Measurements from ENCODE around the gene IDE. TPM values are rescaled to one million over a fixed set of nuclear protein-coding genes. Genes with fewer than 3 reads are reported as not detected.

IDE gene
- total and polyA plus RNA-seq, 2 of the 13 experiments (the other 11 are each of a cell fraction or from before 2014, with no cell fraction given) = 16.1 to 52.1 TPM

- TF ChIP-seq ARID4A (CRISPR knock-in tag; IDR thresholded peaks at IDR 0.05; ENCODE audit: borderline replicate concordance) = peak; percentile 99
- TF ChIP-seq ZNF564 (CRISPR knock-in tag; IDR thresholded peaks at IDR 0.05) = 0 out of 2 replicates have a peak, but pooled peaks have one; percentile 54
- no peak for TF ChIP-seq IKZF4 (CRISPR knock-in tag; IDR thresholded peaks at IDR 0.05; ENCODE audit: borderline replicate concordance, low read depth, not compliant biosample characterization)
- TF ChIP-seq SETDB1 (CRISPR knock-in tag; IDR thresholded peaks at IDR 0.05; ENCODE audit: borderline replicate concordance) = no peak
- TF ChIP-seq HIVEP1 (CRISPR knock-in tag; IDR thresholded peaks at IDR 0.05) = 0 out of 2 replicates have a peak, but pooled peaks have one; percentile 59
- TF ChIP-seq FOXA3 (CRISPR knock-in tag; IDR thresholded peaks at IDR 0.05) = no peak
- TF ChIP-seq, protein P1, sequence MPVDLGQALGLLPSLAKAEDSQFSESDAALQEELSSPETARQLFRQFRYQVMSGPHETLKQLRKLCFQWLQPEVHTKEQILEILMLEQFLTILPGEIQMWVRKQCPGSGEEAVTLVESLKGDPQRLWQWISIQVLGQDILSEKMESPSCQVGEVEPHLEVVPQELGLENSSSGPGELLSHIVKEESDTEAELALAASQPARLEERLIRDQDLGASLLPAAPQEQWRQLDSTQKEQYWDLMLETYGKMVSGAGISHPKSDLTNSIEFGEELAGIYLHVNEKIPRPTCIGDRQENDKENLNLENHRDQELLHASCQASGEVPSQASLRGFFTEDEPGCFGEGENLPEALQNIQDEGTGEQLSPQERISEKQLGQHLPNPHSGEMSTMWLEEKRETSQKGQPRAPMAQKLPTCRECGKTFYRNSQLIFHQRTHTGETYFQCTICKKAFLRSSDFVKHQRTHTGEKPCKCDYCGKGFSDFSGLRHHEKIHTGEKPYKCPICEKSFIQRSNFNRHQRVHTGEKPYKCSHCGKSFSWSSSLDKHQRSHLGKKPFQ (CRISPR knock-in tag; IDR thresholded peaks at IDR 0.05; ENCODE audit: insufficient replicate concordance) = peak; percentile 31
- peak; percentile 60; the same call in 1 of the 2 replicates for TF ChIP-seq PITX1 (CRISPR knock-in tag; IDR thresholded peaks at IDR 0.05)
- peak; percentile 80 for TF ChIP-seq UBTF (CRISPR knock-in tag; IDR thresholded peaks at IDR 0.05)
- TF ChIP-seq SMAD3 (CRISPR knock-in tag; IDR thresholded peaks at IDR 0.05) = 0 out of 2 replicates have a peak, but pooled peaks have one; percentile 14
- no peak for TF ChIP-seq SMAD1 (CRISPR knock-in tag; IDR thresholded peaks at IDR 0.05; ENCODE audit: borderline replicate concordance, low read depth)
- TF ChIP-seq ZNF350 (CRISPR knock-in tag; IDR thresholded peaks at IDR 0.05; ENCODE audit: borderline replicate concordance, low read depth) = 0 out of 2 replicates have a peak, but pooled peaks have one; percentile 46
- TF ChIP-seq, protein P2, sequence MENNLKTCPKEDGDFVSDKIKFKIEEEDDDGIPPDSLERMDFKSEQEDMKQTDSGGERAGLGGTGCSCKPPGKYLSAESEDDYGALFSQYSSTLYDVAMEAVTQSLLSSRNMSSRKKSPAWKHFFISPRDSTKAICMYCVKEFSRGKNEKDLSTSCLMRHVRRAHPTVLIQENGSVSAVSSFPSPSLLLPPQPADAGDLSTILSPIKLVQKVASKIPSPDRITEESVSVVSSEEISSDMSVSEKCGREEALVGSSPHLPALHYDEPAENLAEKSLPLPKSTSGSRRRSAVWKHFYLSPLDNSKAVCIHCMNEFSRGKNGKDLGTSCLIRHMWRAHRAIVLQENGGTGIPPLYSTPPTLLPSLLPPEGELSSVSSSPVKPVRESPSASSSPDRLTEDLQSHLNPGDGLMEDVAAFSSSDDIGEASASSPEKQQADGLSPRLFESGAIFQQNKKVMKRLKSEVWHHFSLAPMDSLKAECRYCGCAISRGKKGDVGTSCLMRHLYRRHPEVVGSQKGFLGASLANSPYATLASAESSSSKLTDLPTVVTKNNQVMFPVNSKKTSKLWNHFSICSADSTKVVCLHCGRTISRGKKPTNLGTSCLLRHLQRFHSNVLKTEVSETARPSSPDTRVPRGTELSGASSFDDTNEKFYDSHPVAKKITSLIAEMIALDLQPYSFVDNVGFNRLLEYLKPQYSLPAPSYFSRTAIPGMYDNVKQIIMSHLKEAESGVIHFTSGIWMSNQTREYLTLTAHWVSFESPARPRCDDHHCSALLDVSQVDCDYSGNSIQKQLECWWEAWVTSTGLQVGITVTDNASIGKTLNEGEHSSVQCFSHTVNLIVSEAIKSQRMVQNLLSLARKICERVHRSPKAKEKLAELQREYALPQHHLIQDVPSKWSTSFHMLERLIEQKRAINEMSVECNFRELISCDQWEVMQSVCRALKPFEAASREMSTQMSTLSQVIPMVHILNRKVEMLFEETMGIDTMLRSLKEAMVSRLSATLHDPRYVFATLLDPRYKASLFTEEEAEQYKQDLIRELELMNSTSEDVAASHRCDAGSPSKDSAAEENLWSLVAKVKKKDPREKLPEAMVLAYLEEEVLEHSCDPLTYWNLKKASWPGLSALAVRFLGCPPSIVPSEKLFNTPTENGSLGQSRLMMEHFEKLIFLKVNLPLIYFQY (CRISPR knock-in tag; IDR thresholded peaks at IDR 0.05; ENCODE audit: borderline replicate concordance) = peak; percentile 52; the same call in 1 of the 2 replicates
- peak; percentile 73 for TF ChIP-seq ZBTB7B (CRISPR knock-in tag; IDR thresholded peaks at IDR 0.05)
- TF ChIP-seq MXI1 (IDR thresholded peaks at IDR 0.05; ENCODE audit: borderline replicate concordance, low read depth, low read length) = peak; percentile 94; the same call in 2 of the 3 replicates
Observed at GRCh38 chr10:92592761-92593618, 19.1 kb upstream of the IDE start, which contains the start of gene KIF11 (continued).

All from HepG2 (cell line).